ENCODE measurements around the gene SGCD. TPM values are rescaled to one million over a fixed set of nuclear protein-coding genes. Genes with fewer than 3 reads are reported as not detected.

Gene SGCD
- total RNA-seq, 4 donors from 2014 or later, result 12.4 to 17.8 (median 13.4) TPM

- TF ChIP-seq EP300 (IDR thresholded peaks at IDR 0.05) (no peak), POLR2A (IDR thresholded peaks at IDR 0.05) (no peak)
- TF ChIP-seq, protein P1, sequence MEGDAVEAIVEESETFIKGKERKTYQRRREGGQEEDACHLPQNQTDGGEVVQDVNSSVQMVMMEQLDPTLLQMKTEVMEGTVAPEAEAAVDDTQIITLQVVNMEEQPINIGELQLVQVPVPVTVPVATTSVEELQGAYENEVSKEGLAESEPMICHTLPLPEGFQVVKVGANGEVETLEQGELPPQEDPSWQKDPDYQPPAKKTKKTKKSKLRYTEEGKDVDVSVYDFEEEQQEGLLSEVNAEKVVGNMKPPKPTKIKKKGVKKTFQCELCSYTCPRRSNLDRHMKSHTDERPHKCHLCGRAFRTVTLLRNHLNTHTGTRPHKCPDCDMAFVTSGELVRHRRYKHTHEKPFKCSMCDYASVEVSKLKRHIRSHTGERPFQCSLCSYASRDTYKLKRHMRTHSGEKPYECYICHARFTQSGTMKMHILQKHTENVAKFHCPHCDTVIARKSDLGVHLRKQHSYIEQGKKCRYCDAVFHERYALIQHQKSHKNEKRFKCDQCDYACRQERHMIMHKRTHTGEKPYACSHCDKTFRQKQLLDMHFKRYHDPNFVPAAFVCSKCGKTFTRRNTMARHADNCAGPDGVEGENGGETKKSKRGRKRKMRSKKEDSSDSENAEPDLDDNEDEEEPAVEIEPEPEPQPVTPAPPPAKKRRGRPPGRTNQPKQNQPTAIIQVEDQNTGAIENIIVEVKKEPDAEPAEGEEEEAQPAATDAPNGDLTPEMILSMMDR (IDR thresholded peaks at IDR 0.05), result no peak
- H3K4me1 ChIP-seq, result peaks cover 0 to 22% (median 0%) of the 10 kb centered on the region in 4 donors
- no peak overlapping the region for H3K4me3 ChIP-seq
- H3K27me3 ChIP-seq, result no peaks in the 10 kb centered on the region
- no peak overlapping the region for H3K27ac ChIP-seq
- no peak for DNase-seq (ENCODE audit: low spot score in 2 of 2)
- 56 to 62% methylated on average over 5 of the region's 5 CpGs for WGBS, 2 donors
- no peaks in the 10 kb centered on the region for H3K9me3 ChIP-seq
- no peaks in the 10 kb centered on the region for H3K36me3 ChIP-seq
These were observed 173.8 kb downstream of the SGCD start for GRCh38 chr5:156500755-156501154.

DNA sequence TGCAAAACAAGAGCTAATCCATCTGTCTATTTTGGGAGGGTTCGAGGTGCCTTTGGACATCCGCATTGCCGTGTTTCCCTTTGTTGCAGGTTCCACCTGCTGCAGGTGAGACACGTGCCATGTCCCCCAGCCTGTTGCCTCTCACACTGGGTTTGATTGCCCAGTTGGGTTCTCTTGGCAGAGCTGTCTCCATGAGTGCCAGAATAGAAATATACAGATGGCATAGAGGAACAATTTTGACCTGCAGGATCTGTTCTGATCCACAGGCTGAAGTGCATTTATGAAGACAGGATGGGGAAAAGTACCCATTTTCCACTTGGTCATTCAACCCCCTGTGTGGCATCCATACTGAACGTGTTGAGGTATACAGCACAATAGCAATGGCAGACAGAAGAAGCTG is 178.1 kb downstream of the SGCD start:
- Histone ChIP-seq H3K4me1 (peaks cover 0 to 8% (median 0%) of the 10 kb centered on the region in 4 donors), H3K9me3 (no peaks in the 10 kb centered on the region), H3K27ac (no peak overlapping the region), H3K36me3 (no peaks in the 10 kb centered on the region), H3K4me3 (no peak overlapping the region), H3K27me3 (no peaks in the 10 kb centered on the region)
- TF ChIP-seq EP300 (IDR thresholded peaks at IDR 0.05), result no peak
- TF ChIP-seq, protein P1 (IDR thresholded peaks at IDR 0.05), result no peak
- TF ChIP-seq POLR2A (IDR thresholded peaks at IDR 0.05), result no peak
- no peak for DNase-seq (ENCODE audit: low spot score in 2 of 2)
- 94 to 96% methylated on average over 5 of the region's 5 CpGs for WGBS, 2 donors

- H3K4me1 ChIP-seq, result no peaks in the 10 kb centered on the region
- no peaks in the 10 kb centered on the region for H3K27me3 ChIP-seq
- 67 to 68% methylated on average over 2 of the region's 2 CpGs for WGBS, 2 donors
- H3K36me3 ChIP-seq, result peaks cover 0 to 4% (median 0%) of the 10 kb centered on the region in 3 donors
- no peak overlapping the region for H3K27ac ChIP-seq
- DNase-seq (ENCODE audit: low spot score in 2 of 2), result no peak
- no peak overlapping the region for H3K4me3 ChIP-seq
- H3K9me3 ChIP-seq, result peaks cover 0 to 13% (median under 1%) of the 10 kb centered on the region in 4 donors
- TF ChIP-seq, protein P1 (IDR thresholded peaks at IDR 0.05), result no peak
These were observed 186.3 kb downstream of the SGCD start for GRCh38 chr5:156513123-156513815.

DNA sequence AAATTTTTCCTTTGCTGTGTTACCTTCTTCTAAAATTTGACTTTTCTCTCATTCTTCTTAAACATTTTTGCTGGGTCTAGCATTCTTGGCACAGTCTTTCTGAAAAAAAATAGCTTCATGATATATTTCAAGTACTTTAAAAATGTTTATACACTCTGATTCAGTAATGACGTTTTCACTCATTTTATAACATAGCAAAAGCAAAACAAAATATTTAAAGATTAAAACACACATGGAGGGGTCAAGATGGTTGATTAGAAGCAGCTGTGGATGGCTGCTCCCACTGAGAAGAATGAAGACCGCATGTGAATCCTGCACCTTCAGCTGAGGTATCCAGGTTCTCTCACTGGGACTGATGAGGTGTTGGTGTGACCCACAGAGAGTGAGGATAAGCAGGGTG is 188.2 kb downstream of the SGCD start:
- no peak for TF ChIP-seq EP300 (IDR thresholded peaks at IDR 0.05)
- TF ChIP-seq, protein P1 (IDR thresholded peaks at IDR 0.05), result no peak
- TF ChIP-seq POLR2A (IDR thresholded peaks at IDR 0.05), result no peak
- peaks cover 0 to 4% (median 0%) of the 10 kb centered on the region in 3 donors for H3K36me3 ChIP-seq
- no peak for DNase-seq (ENCODE audit: low spot score in 2 of 2)
- no peaks in the 10 kb centered on the region for H3K4me1 ChIP-seq
- no peak overlapping the region for H3K4me3 ChIP-seq
- 55 to 57% methylated on average over 2 of the region's 2 CpGs for WGBS, 2 donors
- H3K9me3 ChIP-seq, result peaks cover 0 to 17% (median 2%) of the 10 kb centered on the region in 4 donors
- no peak overlapping the region for H3K27ac ChIP-seq
- no peaks in the 10 kb centered on the region for H3K27me3 ChIP-seq

GRCh38 chr5:156515803-156516360 is 188.9 kb downstream of the SGCD start:
- Histone ChIP-seq H3K27me3 (no peaks in the 10 kb centered on the region), H3K36me3 (peaks cover 0 to 4% (median 0%) of the 10 kb centered on the region in 3 donors), H3K27ac (no peak overlapping the region), H3K4me1 (no peaks in the 10 kb centered on the region), H3K9me3 (peaks cover 0 to 20% (median 2%) of the 10 kb centered on the region in 4 donors), H3K4me3 (no peak overlapping the region)
- DNase-seq (ENCODE audit: low spot score in 2 of 2), result no peak
- 64 to 72% methylated on average over 3 of the region's 4 CpGs for WGBS, 2 donors
- TF ChIP-seq POLR2A (IDR thresholded peaks at IDR 0.05) (no peak), EP300 (IDR thresholded peaks at IDR 0.05) (no peak)
- TF ChIP-seq, protein P1 (IDR thresholded peaks at IDR 0.05), result no peak
